MG63 (cell line): Measurements from ENCODE around the gene THOC7. TPM values are rescaled to one million over a fixed set of nuclear protein-coding genes. Genes with fewer than 3 reads are reported as not detected.
A peak's percentile ranks its signal among the peaks of the same experiment; 100 is the strongest.

Experiments used
- DNase-seq: peaks from one replicate; pipeline ENCODE4 v3.0.0-alpha.2; 2020
- H3K27me3 ChIP-seq: fragments of 250-450 bp; sonication (Bioruptor Pico); 2 replicates; pipeline ENCODE4 v1.5.1; 2020; ENCODE audit warnings: mild to moderate bottlenecking, moderate library complexity
- H3K36me3 ChIP-seq: fragments of 250-450 bp; sonication (Bioruptor Pico); 2 replicates; pipeline ENCODE4 v1.5.1; 2020; ENCODE audit warnings: mild to moderate bottlenecking, moderate library complexity
- H3K4me3 ChIP-seq: fragments of 250-450 bp; sonication (Bioruptor Pico); 2 replicates; pipeline ENCODE4 v1.5.1; 2020; ENCODE audit warnings: mild to moderate bottlenecking, moderate library complexity
- H3K9me3 ChIP-seq: fragments of 250-450 bp; sonication (Bioruptor Pico); 2 replicates; pipeline ENCODE4 v1.5.1; 2020; ENCODE audit warnings: mild to moderate bottlenecking, moderate library complexity
- total RNA-seq: library from RNA; depleted of rRNA; stranded (reverse); fragments of >200 nt; shearing (Covaris generic); gene quantifications from 2 replicates; pipeline ENCODE4 v1.2.3, GENCODE V29; 2014; ENCODE audit warnings: low replicate concordance

The THOC7 gene
- total RNA-seq, 1 experiment from 2014 or later, result 84.0 TPM

GRCh38 chr3:63861306-63861705 lies 2.3 kb downstream of the THOC7 start:
- no peak for DNase-seq
- Histone ChIP-seq H3K9me3 (no peaks in the 10 kb centered on the region), H3K4me3 (no peak overlapping the region), H3K36me3 (no peaks in the 10 kb centered on the region), H3K27me3 (no peaks in the 10 kb centered on the region)

DNA sequence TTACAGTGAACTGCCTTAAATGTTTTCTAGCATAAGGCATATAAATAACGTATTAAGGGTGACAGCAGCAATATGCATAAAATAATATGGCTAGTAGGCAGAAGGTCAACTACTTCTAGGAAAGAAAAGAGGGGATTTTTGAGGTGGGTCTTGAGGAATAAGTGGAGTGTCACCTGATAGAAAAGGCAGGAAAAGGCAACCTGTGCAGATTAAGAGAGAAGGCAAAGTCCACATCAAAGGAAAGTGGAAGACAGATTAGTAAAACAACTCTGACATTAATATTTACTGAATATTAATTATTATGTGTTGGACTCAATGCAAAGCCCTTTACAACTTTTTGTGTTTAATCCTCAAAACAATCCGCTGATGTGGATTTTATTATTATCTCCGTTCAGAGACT lies 2.8 kb downstream of the THOC7 start:
- no peaks in the 10 kb centered on the region for H3K36me3 ChIP-seq
- H3K27me3 ChIP-seq, result no peaks in the 10 kb centered on the region
- no peaks in the 10 kb centered on the region for H3K9me3 ChIP-seq
- H3K4me3 ChIP-seq, result no peak overlapping the region
- DNase-seq, result no peak

- no peaks in the 10 kb centered on the region for H3K27me3 ChIP-seq
- no peak overlapping the region for H3K4me3 ChIP-seq
- no peak for DNase-seq
- no peaks in the 10 kb centered on the region for H3K9me3 ChIP-seq
- H3K36me3 ChIP-seq, result no peaks in the 10 kb centered on the region
These were observed 6.3 kb downstream of the THOC7 start for GRCh38 chr3:63857311-63857710.

- no peak for DNase-seq
- Histone ChIP-seq H3K27me3 (no peaks in the 10 kb centered on the region), H3K4me3 (no peak overlapping the region)
These were observed 8.2 kb downstream of the THOC7 start for GRCh38 chr3:63855333-63855940.

DNA sequence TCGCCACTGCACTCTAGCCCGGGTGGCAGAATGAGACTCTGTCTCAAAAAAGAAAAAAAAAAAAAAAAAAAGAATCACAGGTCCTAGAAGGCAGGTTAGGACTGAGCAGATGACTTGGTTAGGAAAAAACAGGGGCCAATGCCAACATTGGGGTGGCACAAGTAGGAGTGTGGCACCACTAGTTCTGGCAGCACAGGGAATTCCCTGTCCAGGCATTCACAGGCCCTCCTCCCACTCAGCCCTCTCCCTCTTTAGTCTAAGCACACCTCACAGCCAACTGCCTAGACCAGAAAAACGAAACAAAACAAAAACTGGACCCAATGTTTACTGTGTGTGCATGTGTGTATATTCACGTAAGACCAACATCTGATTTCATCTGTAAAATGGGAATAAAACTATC lies 10.5 kb downstream of the THOC7 start:
- DNase-seq, result no peak
- H3K36me3 ChIP-seq, result no peaks in the 10 kb centered on the region
- no peak overlapping the region for H3K4me3 ChIP-seq
- H3K9me3 ChIP-seq, result no peaks in the 10 kb centered on the region
- H3K27me3 ChIP-seq, result no peaks in the 10 kb centered on the region

More at GRCh38 chr3:63855333-63855940, 8.2 kb downstream of the THOC7 start:
- H3K9me3 ChIP-seq, result no peaks in the 10 kb centered on the region
- no peaks in the 10 kb centered on the region for H3K36me3 ChIP-seq

DNA sequence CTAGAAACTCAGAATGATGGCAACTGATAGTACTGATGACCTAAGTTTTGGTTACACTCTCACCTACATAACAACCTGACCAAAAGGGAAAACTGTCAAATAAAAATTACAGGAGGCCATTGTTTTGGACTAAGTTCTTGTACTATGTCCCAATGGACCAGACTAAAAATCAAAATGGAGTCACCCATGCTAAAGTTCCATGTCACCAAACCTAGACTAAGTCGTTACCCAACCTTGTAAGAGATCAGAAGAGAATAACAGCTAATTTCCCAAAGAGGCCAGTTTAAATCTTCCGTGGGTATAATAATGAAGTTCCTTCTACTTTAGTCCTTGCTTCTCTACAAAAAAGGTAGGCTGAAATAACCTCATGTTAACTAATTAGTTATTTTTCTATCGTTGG lies 12.3 kb downstream of the THOC7 start:
- Histone ChIP-seq H3K4me3 (no peak overlapping the region), H3K27me3 (no peaks in the 10 kb centered on the region), H3K9me3 (no peaks in the 10 kb centered on the region), H3K36me3 (no peaks in the 10 kb centered on the region)
- DNase-seq, result no peak

DNA sequence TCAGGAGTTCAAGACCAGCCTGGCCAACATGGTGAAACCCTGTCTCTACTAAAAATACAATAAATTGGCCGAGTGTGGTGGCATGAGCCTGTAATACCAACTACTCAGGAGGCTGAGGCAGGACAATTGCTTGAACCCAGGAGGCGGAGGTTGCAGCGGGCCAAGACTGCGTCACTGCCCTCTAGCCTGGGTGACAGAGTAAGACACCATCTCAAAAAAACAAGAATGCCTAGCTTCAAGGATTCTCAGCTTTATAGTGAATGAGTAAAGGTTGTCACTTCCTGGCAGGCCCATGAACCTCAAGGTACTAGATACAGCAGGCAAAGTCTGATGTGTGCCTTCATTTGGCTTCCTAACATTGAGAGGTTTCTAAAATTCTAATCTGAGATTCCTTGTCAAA lies 14.4 kb downstream of the THOC7 start:
- DNase-seq, result no peak
- Histone ChIP-seq H3K36me3 (no peaks in the 10 kb centered on the region), H3K4me3 (no peak overlapping the region), H3K9me3 (no peaks in the 10 kb centered on the region), H3K27me3 (no peaks in the 10 kb centered on the region)

GRCh38 chr3:63847718-63848450 lies 15.7 kb downstream of the THOC7 start:
- no peak overlapping the region for H3K4me3 ChIP-seq
- H3K36me3 ChIP-seq, result no peaks in the 10 kb centered on the region; the same call in 1 of the 2 replicates
- DNase-seq, result no peak
- no peaks in the 10 kb centered on the region for H3K9me3 ChIP-seq
- H3K27me3 ChIP-seq, result no peaks in the 10 kb centered on the region

DNA sequence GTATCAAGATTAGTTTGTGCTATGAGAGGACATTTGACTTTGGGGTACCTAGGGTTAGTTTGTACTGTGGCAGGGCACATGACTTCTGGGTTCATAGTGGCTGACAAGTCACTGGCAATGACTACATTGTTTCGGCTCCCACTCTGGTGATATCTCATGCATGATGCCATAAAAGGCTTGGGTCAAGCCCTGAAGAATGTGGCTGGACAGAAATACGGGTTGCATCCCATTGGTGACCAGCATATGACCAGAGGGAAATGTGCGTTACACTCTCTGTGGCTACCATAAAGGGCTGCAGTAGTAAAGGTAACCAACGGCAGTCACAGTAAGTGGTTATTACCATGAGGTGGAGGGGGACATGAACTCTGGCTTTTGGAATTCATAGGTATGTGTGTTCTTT lies 18.4 kb downstream of the THOC7 start:
- H3K4me3 ChIP-seq, result no peak overlapping the region
- H3K9me3 ChIP-seq, result no peaks in the 10 kb centered on the region
- no peak for DNase-seq
- no peaks in the 10 kb centered on the region for H3K27me3 ChIP-seq
- no peaks in the 10 kb centered on the region; the same call in 1 of the 2 replicates for H3K36me3 ChIP-seq

- no peaks in the 10 kb centered on the region for H3K9me3 ChIP-seq
- no peak for DNase-seq
- H3K4me3 ChIP-seq, result no peak overlapping the region
- H3K36me3 ChIP-seq, result peaks cover 3% of the 10 kb centered on the region
- H3K27me3 ChIP-seq, result no peaks in the 10 kb centered on the region
These were observed 21.5 kb downstream of the THOC7 start for GRCh38 chr3:63842127-63842526.

DNA sequence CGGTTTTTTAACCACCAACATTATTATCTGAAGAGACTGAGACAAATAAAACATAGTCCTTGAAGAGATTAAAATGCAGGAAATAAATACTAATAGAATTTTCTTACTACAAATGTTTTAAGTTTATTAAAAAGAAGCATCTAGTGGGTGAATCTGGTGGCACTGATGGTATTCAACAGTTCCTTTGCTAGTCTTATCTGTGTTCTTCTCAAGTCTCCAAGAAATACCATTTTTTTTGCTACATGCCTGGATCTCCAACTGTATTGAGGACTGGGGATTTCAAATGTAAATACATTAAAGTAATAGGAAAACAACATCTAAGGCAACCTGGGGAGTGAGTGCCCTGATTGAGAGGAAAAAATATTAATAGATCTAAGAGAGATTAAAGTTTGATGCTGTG lies 21.9 kb downstream of the THOC7 start:
- Histone ChIP-seq H3K4me3 (no peak overlapping the region), H3K27me3 (no peaks in the 10 kb centered on the region), H3K9me3 (no peaks in the 10 kb centered on the region), H3K36me3 (peaks cover 3% of the 10 kb centered on the region)
- DNase-seq, result no peak

DNA sequence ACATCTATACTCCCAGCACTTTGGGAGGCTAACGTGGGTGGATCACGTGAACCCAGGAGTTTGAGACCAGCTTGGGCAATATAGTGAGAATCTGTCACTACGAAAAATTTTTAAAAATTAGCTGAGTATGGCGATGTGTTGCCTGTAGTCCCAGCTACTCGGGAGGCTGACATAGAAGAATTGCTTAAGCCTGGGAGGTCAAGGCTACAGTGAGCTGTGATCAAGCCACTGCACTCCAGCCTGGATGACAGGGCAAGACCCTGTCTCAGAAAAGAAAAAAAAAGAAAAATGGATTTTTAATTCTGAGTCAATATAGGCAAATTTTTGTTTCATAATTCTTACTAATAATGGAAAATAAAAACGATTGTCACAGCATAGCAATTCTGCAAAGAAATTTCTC lies 31.2 kb downstream of the THOC7 start:
- no peak overlapping the region for H3K4me3 ChIP-seq
- H3K27me3 ChIP-seq, result no peaks in the 10 kb centered on the region
- H3K36me3 ChIP-seq, result peaks cover 12% of the 10 kb centered on the region; the same call in 1 of the 2 replicates
- DNase-seq, result no peak
- no peaks in the 10 kb centered on the region for H3K9me3 ChIP-seq

GRCh38 chr3:63830526-63830925 lies 33.1 kb downstream of the THOC7 start:
- no peaks in the 10 kb centered on the region for H3K27me3 ChIP-seq
- no peak for DNase-seq
- no peak overlapping the region for H3K4me3 ChIP-seq
- H3K36me3 ChIP-seq, result peaks cover 8% of the 10 kb centered on the region; the same call in 1 of the 2 replicates
- no peaks in the 10 kb centered on the region for H3K9me3 ChIP-seq

DNA sequence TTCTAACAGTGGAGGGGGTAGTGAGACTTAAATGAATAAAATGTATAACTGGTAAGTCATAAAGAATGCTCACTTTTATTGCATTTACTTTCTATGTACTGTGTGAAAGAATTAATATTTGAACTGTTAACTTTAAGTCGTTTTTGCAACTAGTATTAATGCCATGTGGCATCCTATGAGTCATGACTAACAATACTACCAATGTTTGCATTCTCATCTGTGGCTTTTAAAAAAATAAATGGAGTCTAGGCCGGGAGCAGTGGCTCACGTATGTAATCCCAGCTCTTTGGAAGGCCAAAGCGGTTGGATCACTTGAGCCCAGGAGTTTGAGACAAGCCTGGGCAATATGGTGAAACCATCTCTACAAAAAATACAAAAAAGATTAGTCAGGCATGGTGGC lies 39.3 kb downstream of the THOC7 start:
- Histone ChIP-seq H3K36me3 (no peaks in the 10 kb centered on the region), H3K9me3 (no peaks in the 10 kb centered on the region), H3K27me3 (no peaks in the 10 kb centered on the region), H3K4me3 (no peak overlapping the region)
- DNase-seq, result peak; percentile 36

DNA sequence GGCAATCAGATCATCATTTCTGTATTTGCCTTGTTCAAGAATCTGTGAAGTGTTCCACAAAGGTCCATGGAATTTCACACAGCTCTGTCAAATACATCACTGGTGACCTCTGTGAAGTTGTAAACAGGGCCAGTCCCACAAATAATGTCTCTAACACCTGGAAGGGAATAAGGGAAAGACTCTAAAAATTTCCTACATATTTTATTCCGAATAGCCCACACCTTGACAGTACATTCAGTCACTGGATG lies 44.5 kb downstream of the THOC7 start, which contains the start of gene C3orf49:
C3orf49 (plus strand) TSS at position 149 of the 248 bp plus-strand sequence. CDS start 173 bp downstream, outside the sequence.
- Histone ChIP-seq H3K9me3 (no peaks in the 10 kb centered on the region), H3K4me3 (no peak within 1 kb of the TSS)

GRCh38 chr3:63818282-63819150 lies 45.1 kb downstream of the THOC7 start:
- no peaks in the 10 kb centered on the region for H3K9me3 ChIP-seq
- no peak overlapping the region for H3K4me3 ChIP-seq
- DNase-seq, result no peak
- no peaks in the 10 kb centered on the region for H3K27me3 ChIP-seq
- H3K36me3 ChIP-seq, result no peaks in the 10 kb centered on the region

More for the DNA sequence above, 44.5 kb downstream of the THOC7 start, which contains the start of gene C3orf49:
- H3K36me3 ChIP-seq, result no peaks in the 10 kb centered on the region
- no peak for DNase-seq
- H3K27me3 ChIP-seq, result no peaks in the 10 kb centered on the region

GRCh38 chr3:63817225-63817624 lies 46.4 kb downstream of the THOC7 start:
- no peak for DNase-seq
- Histone ChIP-seq H3K9me3 (no peaks in the 10 kb centered on the region), H3K36me3 (no peaks in the 10 kb centered on the region), H3K4me3 (no peak overlapping the region), H3K27me3 (no peaks in the 10 kb centered on the region)
